ENCODE results near the gene PLEKHF1. TPM values are rescaled to one million over a fixed set of nuclear protein-coding genes. Genes with fewer than 3 reads are reported as not detected.

Gene PLEKHF1
- total RNA-seq, 1 donor from 2014 or later, result 0.96 TPM

DNA sequence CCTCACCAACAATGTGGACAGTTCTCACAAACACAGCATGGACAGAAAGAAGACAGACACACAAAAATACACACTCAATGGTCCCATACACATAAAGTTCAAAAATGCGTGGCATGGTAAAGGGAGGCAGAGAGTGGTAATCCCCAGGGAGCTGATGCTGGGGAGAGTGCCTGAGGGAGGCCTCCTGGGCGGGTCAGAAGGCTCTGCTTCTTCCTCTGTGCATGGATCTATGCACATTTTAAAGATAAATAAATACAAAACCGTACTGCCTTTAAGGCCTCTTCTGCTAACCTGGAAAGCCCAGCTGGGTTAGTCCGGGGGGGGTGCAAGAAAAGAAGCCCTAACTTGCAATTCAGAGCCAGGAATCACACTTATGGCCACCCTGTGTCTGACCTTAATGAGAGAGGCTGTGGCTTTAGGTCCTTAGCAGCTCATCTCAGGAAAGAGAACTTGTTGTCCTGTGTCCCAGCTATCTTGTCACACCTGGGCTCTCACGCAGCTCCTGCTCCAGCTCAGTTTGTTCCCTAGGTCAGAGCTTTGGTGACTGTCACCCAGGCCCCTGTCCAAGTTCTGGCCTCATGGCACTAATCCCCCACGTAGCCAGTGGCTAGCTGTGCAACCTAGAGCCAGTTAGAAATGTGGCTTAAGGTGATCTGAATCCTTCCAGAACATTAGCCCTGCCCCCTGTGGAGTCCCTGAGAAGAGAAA lies 30.7 kb upstream of the PLEKHF1 start:
- no peak overlapping the region for H3K27ac Mint-ChIP-seq (ENCODE audit: unreplicated experiment)

DNA sequence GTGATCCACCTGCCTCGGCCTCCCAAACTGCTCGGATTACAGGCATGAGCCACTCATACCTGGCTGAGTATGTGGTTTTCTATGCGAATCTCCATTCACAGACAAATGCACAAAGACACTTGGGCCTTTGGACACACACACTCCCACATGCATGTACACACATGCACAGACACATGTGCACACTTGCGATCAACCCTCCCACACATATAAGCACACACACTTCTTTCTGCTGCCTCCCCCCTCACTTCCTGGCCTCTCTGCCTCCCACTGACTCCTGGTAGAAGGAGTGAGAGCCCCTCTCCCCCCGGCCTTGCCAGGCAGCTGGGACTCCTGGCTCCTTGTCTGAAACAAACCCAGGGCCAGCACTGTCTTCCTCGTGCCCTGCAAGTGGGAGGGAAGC lies 29.3 kb upstream of the PLEKHF1 start:
- Mint-ChIP-seq H3K36me3 (ENCODE audit: unreplicated experiment) (no peaks in the 10 kb centered on the region), H3K27me3 (ENCODE audit: unreplicated experiment) (peaks cover 4% of the 10 kb centered on the region), H3K27ac (ENCODE audit: unreplicated experiment) (no peak overlapping the region), H3K4me3 (ENCODE audit: unreplicated experiment) (no peak overlapping the region), H3K9me3 (ENCODE audit: unreplicated experiment) (peaks cover 2% of the 10 kb centered on the region), H3K4me1 (ENCODE audit: low read depth, unreplicated experiment) (no peaks in the 10 kb centered on the region)
- no peak for DNase-seq
- TF ChIP-seq, protein P1, sequence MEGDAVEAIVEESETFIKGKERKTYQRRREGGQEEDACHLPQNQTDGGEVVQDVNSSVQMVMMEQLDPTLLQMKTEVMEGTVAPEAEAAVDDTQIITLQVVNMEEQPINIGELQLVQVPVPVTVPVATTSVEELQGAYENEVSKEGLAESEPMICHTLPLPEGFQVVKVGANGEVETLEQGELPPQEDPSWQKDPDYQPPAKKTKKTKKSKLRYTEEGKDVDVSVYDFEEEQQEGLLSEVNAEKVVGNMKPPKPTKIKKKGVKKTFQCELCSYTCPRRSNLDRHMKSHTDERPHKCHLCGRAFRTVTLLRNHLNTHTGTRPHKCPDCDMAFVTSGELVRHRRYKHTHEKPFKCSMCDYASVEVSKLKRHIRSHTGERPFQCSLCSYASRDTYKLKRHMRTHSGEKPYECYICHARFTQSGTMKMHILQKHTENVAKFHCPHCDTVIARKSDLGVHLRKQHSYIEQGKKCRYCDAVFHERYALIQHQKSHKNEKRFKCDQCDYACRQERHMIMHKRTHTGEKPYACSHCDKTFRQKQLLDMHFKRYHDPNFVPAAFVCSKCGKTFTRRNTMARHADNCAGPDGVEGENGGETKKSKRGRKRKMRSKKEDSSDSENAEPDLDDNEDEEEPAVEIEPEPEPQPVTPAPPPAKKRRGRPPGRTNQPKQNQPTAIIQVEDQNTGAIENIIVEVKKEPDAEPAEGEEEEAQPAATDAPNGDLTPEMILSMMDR (IDR thresholded peaks at IDR 0.05; ENCODE audit: partially characterized antibody, unreplicated experiment), result no peak

More for the DNA sequence above, 30.7 kb upstream of the PLEKHF1 start:
- Mint-ChIP-seq H3K9me3 (ENCODE audit: unreplicated experiment) (peaks cover 2% of the 10 kb centered on the region), H3K4me3 (ENCODE audit: unreplicated experiment) (no peak overlapping the region), H3K4me1 (ENCODE audit: low read depth, unreplicated experiment) (no peaks in the 10 kb centered on the region), H3K27me3 (ENCODE audit: unreplicated experiment) (peaks cover 7% of the 10 kb centered on the region), H3K36me3 (ENCODE audit: unreplicated experiment) (no peaks in the 10 kb centered on the region)
- TF ChIP-seq, protein P1 (IDR thresholded peaks at IDR 0.05; ENCODE audit: partially characterized antibody, unreplicated experiment), result no peak
- DNase-seq, result no peak

DNA sequence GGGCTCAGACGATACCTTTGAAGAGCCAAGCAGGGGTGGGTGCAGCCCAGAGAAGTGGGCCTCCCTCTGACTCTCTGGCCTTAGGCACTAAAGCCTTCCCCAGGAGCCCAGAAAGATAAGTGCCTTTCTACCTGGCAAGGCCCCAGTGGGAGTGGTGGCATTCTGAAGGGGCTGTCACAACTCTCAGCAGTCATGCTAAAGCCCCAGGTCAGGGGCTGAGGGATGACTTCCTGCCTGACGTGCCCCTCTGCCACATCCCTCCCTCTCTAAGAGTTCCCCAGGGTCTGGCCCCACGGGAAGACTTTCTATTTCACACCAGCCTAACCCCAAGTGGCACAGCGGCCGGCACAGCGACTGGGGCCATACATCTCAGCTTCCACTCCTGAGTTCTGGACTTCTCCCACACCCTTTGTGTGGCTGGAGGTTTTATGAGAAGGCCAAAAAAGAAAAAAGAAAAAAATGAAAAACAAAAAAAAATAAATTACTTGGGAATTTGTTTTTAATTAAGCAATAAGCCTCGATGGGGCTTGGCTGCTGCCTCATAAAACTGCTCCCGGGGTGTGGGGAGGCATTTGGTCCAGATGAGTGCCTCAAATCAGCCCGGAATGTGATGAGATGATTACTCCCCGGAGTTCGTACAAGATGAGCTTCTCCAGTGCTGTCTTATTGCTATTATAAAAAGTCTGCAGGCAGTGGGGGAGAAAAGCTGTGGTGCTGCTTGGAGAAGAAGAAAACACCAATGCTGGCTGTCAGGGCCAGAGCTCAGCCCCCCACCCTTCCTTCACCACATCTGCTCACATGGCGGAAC lies 28.5 kb upstream of the PLEKHF1 start:
- no peaks in the 10 kb centered on the region for H3K4me1 Mint-ChIP-seq (ENCODE audit: low read depth, unreplicated experiment)
- H3K36me3 Mint-ChIP-seq (ENCODE audit: unreplicated experiment), result no peaks in the 10 kb centered on the region
- peaks cover 2% of the 10 kb centered on the region for H3K9me3 Mint-ChIP-seq (ENCODE audit: unreplicated experiment)
- H3K4me3 Mint-ChIP-seq (ENCODE audit: unreplicated experiment), result no peak overlapping the region
- DNase-seq, result no peak
- TF ChIP-seq, protein P1 (IDR thresholded peaks at IDR 0.05; ENCODE audit: partially characterized antibody, unreplicated experiment), result no peak
- peaks cover 4% of the 10 kb centered on the region for H3K27me3 Mint-ChIP-seq (ENCODE audit: unreplicated experiment)
- H3K27ac Mint-ChIP-seq (ENCODE audit: unreplicated experiment), result no peak overlapping the region

DNA sequence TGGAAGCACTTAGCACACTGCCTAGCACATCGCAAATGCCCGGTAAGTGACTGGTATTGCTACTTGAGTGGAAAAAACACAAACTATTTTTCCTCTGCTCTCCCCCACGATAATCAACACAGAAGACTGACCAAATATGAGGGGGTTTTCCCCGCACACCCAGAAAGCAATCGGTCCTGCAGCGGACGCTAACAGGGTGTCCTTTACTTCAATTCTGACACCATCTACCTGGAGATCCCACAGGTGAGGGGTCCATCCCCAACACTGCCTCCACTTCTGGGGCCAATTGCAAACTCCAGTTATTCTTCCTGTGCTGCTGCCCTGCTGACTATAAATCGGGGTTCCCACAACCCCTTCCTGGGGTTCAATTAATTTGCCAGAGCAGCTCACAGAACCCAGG lies 26.2 kb upstream of the PLEKHF1 start:
- Mint-ChIP-seq H3K36me3 (ENCODE audit: unreplicated experiment) (no peaks in the 10 kb centered on the region), H3K27me3 (ENCODE audit: unreplicated experiment) (peaks cover 4% of the 10 kb centered on the region), H3K4me1 (ENCODE audit: low read depth, unreplicated experiment) (no peaks in the 10 kb centered on the region), H3K27ac (ENCODE audit: unreplicated experiment) (no peak overlapping the region), H3K4me3 (ENCODE audit: unreplicated experiment) (no peak overlapping the region), H3K9me3 (ENCODE audit: unreplicated experiment) (peaks cover 2% of the 10 kb centered on the region)
- TF ChIP-seq, protein P1 (IDR thresholded peaks at IDR 0.05; ENCODE audit: partially characterized antibody, unreplicated experiment), result no peak
- DNase-seq, result no peak

DNA sequence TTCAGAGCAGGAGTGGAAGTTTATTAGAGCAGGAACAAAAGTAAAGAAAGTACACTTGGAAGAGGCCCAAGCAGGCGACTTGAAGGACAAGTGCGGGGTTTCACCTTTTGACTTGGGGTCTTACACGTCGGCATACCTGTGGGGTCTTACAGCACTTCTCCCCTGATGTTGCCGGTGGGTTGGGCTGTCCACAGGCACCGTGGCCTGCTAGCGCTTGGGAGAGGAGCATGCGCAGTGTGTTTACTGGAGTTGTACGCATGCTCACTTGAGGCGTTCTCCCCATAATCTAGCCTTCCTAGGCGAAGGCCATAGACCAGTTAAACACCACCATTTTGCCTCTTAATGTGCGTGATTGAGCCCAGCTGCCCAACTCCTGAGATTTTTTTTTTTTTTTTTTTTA lies 25.0 kb upstream of the PLEKHF1 start:
- DNase-seq, result no peak
- Mint-ChIP-seq H3K4me1 (ENCODE audit: low read depth, unreplicated experiment) (no peaks in the 10 kb centered on the region), H3K4me3 (ENCODE audit: unreplicated experiment) (no peak overlapping the region), H3K9me3 (ENCODE audit: unreplicated experiment) (peaks cover 2% of the 10 kb centered on the region), H3K36me3 (ENCODE audit: unreplicated experiment) (no peaks in the 10 kb centered on the region), H3K27me3 (ENCODE audit: unreplicated experiment) (peaks cover 4% of the 10 kb centered on the region), H3K27ac (ENCODE audit: unreplicated experiment) (no peak overlapping the region)
- TF ChIP-seq, protein P1 (IDR thresholded peaks at IDR 0.05; ENCODE audit: partially characterized antibody, unreplicated experiment), result no peak
